Vagina (tissue), 2 donors: ENCODE data around the gene AIF1. TPM values are rescaled to one million over a fixed set of nuclear protein-coding genes. Genes with fewer than 3 reads are reported as not detected.

Source experiments
- DNase-seq, 2 donors: peaks; one replicate each; pipeline ENCODE4 v3.0.0-alpha.2; 2017; ENCODE audit errors: extremely low spot score in 2 of 2
- H3K27ac ChIP-seq: fragments of 200-600 bp; sonication (generic); one replicate; pipeline ENCODE4 v1.5.1; 2019
- H3K27me3 ChIP-seq: fragments of 200-600 bp; sonication (generic); one replicate; pipeline ENCODE4 v1.5.1; 2019
- H3K36me3 ChIP-seq, 2 donors: fragments of 200-600 bp; sonication (generic); one replicate each; pipeline ENCODE4 v1.5.1; 2017 to 2019
- H3K4me1 ChIP-seq: fragments of 200-600 bp; sonication (generic); one replicate; pipeline ENCODE4 v1.5.1; 2019
- H3K4me3 ChIP-seq, 2 donors: fragments of 200-600 bp; sonication (generic); 1 replicate in 1 of 2; 2 replicates in 1 of 2; pipeline ENCODE4 v1.5.1; 2016 to 2019
- H3K9me3 ChIP-seq: fragments of 200-600 bp; sonication (generic); one replicate; pipeline ENCODE4 v1.5.1; 2019
- CTCF ChIP-seq, 3 experiments: fragments of 450-650 bp in 2 of 3; fragments of 200-600 bp in 1 of 3; sonication (generic) in 1 of 3; IDR thresholded peaks; one replicate each; pipeline ENCODE4 v1.5.1; 2017 to 2019; ENCODE audit warnings: antibody characterized with exemption in 3 of 3, mild to moderate bottlenecking in 2 of 3, moderate library complexity in 2 of 3
- POLR2A ChIP-seq, 2 donors: fragments of 450-650 bp; IDR thresholded peaks; one replicate each; pipeline ENCODE4 v1.6.1; 2017; ENCODE audit warnings: antibody characterized with exemption in 2 of 2, mild to moderate bottlenecking in 2 of 2, moderate library complexity in 2 of 2
- POLR2AphosphoS5 ChIP-seq, 2 donors: sonication (generic); formaldehyde crosslinking; IDR thresholded peaks; one replicate each; pipeline ENCODE4 v1.9.0; 2017; ENCODE audit warnings: antibody characterized with exemption in 2 of 2, mild to moderate bottlenecking in 2 of 2, low read depth in 1 of 2; ENCODE audit not compliant: insufficient read depth in 1 of 2
- intact Hi-C: fragments of 100-400 bp; cut with DNase I; formaldehyde crosslinking; loops from one replicate; pipeline ENCODE4 v1.15.1; 2023
- total RNA-seq: library from RNA; depleted of rRNA; stranded (reverse); fragments of >200 nt; gene quantifications from one replicate; pipeline ENCODE4 v1.2.3, GENCODE V29; 2016

The AIF1 gene
- total RNA-seq, 1 donor from 2014 or later = 25.0 TPM

GRCh38 chr6:31615748-31616147 lies 714 bp downstream of the AIF1 start:
- Histone ChIP-seq H3K27ac (no peak overlapping the region), H3K9me3 (no peaks in the 10 kb centered on the region), H3K27me3 (no peaks in the 10 kb centered on the region), H3K4me3 (no peak overlapping the region), H3K4me1 (no peaks in the 10 kb centered on the region), H3K36me3 (no peaks in the 10 kb centered on the region)
- no peak for DNase-seq
- intact Hi-C loops = no loop called here
- no peak for TF ChIP-seq POLR2A (IDR thresholded peaks at IDR 0.05)
- TF ChIP-seq POLR2AphosphoS5 (IDR thresholded peaks at IDR 0.05; ENCODE audit: insufficient read depth in 1 of 2, low read depth in 1 of 2) = no peak
- TF ChIP-seq CTCF (IDR thresholded peaks at IDR 0.05) = no peak

- no peaks in the 10 kb centered on the region for H3K9me3 ChIP-seq
- DNase-seq = no peak
- H3K27me3 ChIP-seq = no peaks in the 10 kb centered on the region
- intact Hi-C loops = no loop called here
- H3K4me1 ChIP-seq = peaks cover 8% of the 10 kb centered on the region
- H3K36me3 ChIP-seq = no peaks in the 10 kb centered on the region
- no peak overlapping the region for H3K27ac ChIP-seq
- TF ChIP-seq POLR2AphosphoS5 (IDR thresholded peaks at IDR 0.05; ENCODE audit: insufficient read depth in 1 of 2, low read depth in 1 of 2) (no peak), CTCF (IDR thresholded peaks at IDR 0.05) (no peak), POLR2A (IDR thresholded peaks at IDR 0.05) (no peak)
- H3K4me3 ChIP-seq = no peak overlapping the region
Measured at GRCh38 chr6:31617010-31617409, 2.0 kb downstream of the AIF1 start.

GRCh38 chr6:31619805-31620585 lies 5.0 kb downstream of the AIF1 start:
- peak overlapping the region; percentile 95 for H3K27ac ChIP-seq
- H3K36me3 ChIP-seq = peaks cover 0 to 18% of the 10 kb centered on the region in 2 donors
- H3K27me3 ChIP-seq = no peaks in the 10 kb centered on the region
- H3K4me3 ChIP-seq = peak overlapping the region; percentile 51 to 55
- H3K4me1 ChIP-seq = peaks cover 18% of the 10 kb centered on the region
- peak; percentile 98 to 100 for DNase-seq
- TF ChIP-seq POLR2A (IDR thresholded peaks at IDR 0.05) (peak; percentile 83 to 90), POLR2AphosphoS5 (IDR thresholded peaks at IDR 0.05; ENCODE audit: insufficient read depth in 1 of 2, low read depth in 1 of 2) (peak; percentile 82 to 98), CTCF (IDR thresholded peaks at IDR 0.05) (no peak)
- intact Hi-C loops = no loop called here
- H3K9me3 ChIP-seq = no peaks in the 10 kb centered on the region

DNA sequence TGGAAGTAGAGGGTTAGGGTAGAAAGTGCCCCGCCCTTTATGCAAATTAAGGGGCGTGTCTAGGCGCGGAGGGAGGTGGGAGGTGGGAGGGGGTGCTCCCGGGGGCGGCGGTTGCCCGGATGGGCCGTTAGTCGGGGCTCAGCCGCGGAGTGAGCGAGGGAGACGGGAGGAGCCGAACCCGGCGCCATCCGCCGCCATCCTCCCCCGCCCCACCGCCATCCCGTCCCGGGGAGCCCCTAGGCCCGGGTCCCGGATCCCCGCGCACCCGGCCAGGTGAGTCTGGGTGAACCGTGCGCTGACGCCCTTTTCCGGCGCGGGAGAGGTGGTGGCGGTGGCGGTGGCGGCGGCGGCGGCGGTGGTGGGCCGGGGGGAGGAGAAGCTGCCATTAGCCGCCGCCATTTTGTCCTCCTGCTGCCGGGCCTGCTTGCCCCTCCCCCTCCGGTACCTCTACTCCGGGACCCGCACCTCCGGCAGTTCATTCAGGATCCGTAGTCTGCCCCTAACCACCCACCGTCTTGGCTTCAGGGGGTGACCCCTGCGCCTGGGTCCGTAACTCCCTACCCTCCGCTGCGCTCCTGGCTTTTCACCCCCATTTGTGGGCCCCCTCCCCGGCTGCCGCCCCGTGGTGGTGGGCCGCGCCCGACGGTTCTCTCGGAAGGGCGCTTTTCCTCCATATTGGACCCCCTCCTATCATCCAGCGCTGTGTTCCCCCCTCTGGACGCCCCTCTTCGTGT lies 5.7 kb downstream of the AIF1 start, which contains the start of gene PRRC2A:
Gene PRRC2A, plus strand, starts transcription at position 130 of the 734 bp plus-strand sequence. CDS start 2,075 bp downstream, outside the sequence.
- H3K36me3 ChIP-seq = peaks cover 0 to 26% of the 10 kb centered on the region in 2 donors
- H3K4me3 ChIP-seq = peak within 1 kb of the TSS; percentile 55 to 59
- H3K9me3 ChIP-seq = no peaks in the 10 kb centered on the region
- peak in 1 of 2 donors; percentile 73 for TF ChIP-seq POLR2AphosphoS5 (IDR thresholded peaks at IDR 0.05; ENCODE audit: insufficient read depth in 1 of 2, low read depth in 1 of 2)
- no peak for TF ChIP-seq CTCF (IDR thresholded peaks at IDR 0.05)
- TF ChIP-seq POLR2A (IDR thresholded peaks at IDR 0.05) = peak in 1 of 2 donors; percentile 74
- peaks cover 18% of the 10 kb centered on the region for H3K4me1 ChIP-seq
- intact Hi-C loops = no loop called here
- peak in 1 of 2 donors; percentile 92 for DNase-seq
- peak within 1 kb of the TSS; percentile 95 for H3K27ac ChIP-seq
- H3K27me3 ChIP-seq = no peaks in the 10 kb centered on the region
